Measurements from ENCODE around the gene GNG7. TPM values are rescaled to one million over a fixed set of nuclear protein-coding genes. Genes with fewer than 3 reads are reported as not detected.
"Not testable (repeated sequence)": the region's sequence is repeated elsewhere in the genome, so short reads cannot be mapped to it uniquely, and the experiment has no call there.

GNG7 gene
- total and polyA plus RNA-seq, 8 donors = 4.0 to 8.8 (median 6.0) TPM

DNA sequence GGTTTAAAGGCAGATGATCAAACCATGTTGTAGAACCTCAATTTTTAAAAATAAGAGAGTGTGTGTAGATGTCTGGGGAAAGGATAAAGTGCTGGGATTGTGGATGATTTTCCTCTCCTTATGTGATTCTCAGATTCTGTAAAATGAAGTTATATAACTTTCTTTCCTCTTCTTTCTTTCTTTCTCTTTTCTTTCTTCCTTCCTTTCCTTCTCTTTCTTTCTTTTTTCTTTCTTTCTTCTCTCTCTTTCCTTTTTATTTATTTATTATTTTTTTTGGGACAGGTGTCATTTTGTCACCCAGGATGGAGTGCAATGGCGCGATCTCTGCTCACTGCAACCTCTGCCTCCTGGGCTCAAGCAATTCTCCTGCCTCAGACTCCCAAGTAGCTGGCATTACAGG is 144.0 kb downstream of the GNG7 start:
- Histone ChIP-seq H3K36me3 (no peaks in the 10 kb centered on the region), H3K9me3 (no peaks in the 10 kb centered on the region), H3K4me1 (no peaks in the 10 kb centered on the region), H3K27ac (no peak overlapping the region), H3K4me3 (no peak overlapping the region), H3K27me3 (no peaks in the 10 kb centered on the region)
- ATAC-seq (no peak), FAIRE-seq (no peak), DNase-seq (no peak)
- intact Hi-C loops (cut with DNase I) = no loop called here
- 97 to 99% methylated on average over 2 of the region's 2 CpGs for WGBS, 2 donors
- TF ChIP-seq, protein P1, sequence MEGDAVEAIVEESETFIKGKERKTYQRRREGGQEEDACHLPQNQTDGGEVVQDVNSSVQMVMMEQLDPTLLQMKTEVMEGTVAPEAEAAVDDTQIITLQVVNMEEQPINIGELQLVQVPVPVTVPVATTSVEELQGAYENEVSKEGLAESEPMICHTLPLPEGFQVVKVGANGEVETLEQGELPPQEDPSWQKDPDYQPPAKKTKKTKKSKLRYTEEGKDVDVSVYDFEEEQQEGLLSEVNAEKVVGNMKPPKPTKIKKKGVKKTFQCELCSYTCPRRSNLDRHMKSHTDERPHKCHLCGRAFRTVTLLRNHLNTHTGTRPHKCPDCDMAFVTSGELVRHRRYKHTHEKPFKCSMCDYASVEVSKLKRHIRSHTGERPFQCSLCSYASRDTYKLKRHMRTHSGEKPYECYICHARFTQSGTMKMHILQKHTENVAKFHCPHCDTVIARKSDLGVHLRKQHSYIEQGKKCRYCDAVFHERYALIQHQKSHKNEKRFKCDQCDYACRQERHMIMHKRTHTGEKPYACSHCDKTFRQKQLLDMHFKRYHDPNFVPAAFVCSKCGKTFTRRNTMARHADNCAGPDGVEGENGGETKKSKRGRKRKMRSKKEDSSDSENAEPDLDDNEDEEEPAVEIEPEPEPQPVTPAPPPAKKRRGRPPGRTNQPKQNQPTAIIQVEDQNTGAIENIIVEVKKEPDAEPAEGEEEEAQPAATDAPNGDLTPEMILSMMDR (IDR thresholded peaks at IDR 0.05) = no peak

DNA sequence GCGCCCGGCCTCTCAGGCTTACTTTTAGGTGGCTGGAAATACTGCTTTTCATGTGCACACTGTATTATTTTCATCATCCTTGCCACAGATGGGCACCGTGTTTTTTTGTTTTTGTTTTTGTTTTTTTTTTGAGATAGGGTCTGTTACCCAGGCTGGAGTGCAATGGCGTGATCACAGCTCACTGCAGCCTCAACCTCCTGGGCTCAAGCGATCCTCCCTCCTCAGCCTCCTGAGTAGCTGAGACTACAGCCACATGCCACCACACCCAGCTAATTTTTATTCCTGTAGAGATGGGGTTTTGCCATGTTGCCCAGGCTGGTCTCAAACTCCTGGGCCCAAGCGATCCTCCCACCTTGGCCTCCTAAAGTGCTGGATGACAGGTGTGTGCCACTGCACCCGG is 144.4 kb downstream of the GNG7 start:
- H3K27me3 ChIP-seq; intact Hi-C loops (cut with DNase I); ATAC-seq; H3K9me3 ChIP-seq; H3K4me1 ChIP-seq; H3K27ac ChIP-seq; H3K36me3 ChIP-seq; FAIRE-seq; H3K4me3 ChIP-seq: not testable (repeated sequence)
- peak in 1 of 6 donors; percentile 1 for DNase-seq
- WGBS, 2 donors = 78 to 79% methylated on average over 7 of the region's 7 CpGs

DNA sequence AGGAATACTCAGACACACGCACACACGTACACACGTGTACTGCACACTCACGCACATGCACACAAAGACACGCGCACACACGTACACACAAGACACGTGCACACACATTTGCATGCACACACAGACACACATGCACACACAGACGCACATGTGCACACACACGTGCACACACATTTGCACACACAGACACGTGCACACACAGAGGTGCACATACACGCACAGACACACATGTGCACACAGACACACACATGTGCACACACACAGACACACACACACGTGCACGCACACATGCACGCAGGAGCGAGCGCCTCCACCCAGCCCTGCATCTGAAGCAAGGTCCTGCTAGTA is 145.4 kb downstream of the GNG7 start:
- no peak for FAIRE-seq
- H3K36me3 ChIP-seq = no peaks in the 10 kb centered on the region
- no peak overlapping the region for H3K27ac ChIP-seq
- intact Hi-C loops (cut with DNase I) = no loop called here
- no peaks in the 10 kb centered on the region for H3K4me1 ChIP-seq
- no peak overlapping the region for H3K4me3 ChIP-seq
- 87 to 94% methylated on average over 17 of the region's 17 CpGs for WGBS, 2 donors
- TF ChIP-seq, protein P1 (IDR thresholded peaks at IDR 0.05) = no peak
- ATAC-seq = no peak
- no peaks in the 10 kb centered on the region for H3K9me3 ChIP-seq
- peak in 1 of 6 donors; percentile 11 for DNase-seq
- H3K27me3 ChIP-seq = no peaks in the 10 kb centered on the region

DNA sequence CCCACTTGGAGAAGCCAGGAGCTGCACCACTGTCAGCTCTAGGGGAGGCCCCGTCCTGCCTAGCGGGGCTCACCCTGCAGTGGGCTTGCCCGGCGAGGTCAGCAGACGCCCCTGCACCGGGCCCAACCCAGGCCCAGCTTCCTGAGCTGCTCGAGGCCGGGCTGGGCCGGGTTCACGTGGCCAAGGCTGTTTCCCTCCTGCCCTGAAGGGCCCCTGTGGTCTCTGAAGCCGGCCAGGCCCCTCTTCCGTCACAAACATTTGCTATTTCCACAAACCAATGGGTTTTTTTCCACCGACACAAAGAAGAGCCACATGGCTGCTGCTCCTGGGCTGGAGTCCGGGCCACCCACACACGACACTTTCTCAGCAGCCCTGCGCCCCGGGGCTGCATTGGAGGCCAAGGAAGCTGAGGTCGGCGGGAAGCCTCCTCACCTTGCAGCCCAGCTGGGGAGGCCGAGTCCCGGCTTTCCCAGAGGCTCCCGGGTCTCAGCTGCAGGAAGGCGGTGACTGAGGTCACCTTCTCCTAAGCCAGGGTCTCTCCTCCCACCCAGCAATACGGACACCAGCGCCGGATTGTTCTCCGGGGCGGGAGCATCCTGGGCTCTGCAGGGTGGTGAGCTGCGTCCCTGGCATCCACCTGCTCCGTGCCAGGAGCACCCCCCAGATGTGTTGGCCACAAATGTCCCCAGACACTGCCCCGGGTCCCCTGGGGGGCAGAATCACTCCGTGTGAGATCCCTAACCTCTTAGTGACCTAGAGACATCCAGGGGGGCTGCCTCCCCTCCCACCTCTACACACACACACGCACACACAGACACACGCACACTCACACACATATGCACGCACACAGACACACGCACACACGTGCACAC is 146.0 kb downstream of the GNG7 start:
- Histone ChIP-seq H3K9me3 (no peaks in the 10 kb centered on the region), H3K27ac (no peak overlapping the region), H3K4me3 (no peak overlapping the region), H3K4me1 (no peaks in the 10 kb centered on the region), H3K27me3 (no peaks in the 10 kb centered on the region), H3K36me3 (no peaks in the 10 kb centered on the region)
- peak in 2 of 6 donors; percentile 43 to 44 for DNase-seq
- peak in 1 of 4 donors; percentile 33 for ATAC-seq
- FAIRE-seq = no peak
- 83 to 84% methylated on average over 36 to 37 of the region's 37 CpGs for WGBS, 2 donors
- TF ChIP-seq, protein P1 (IDR thresholded peaks at IDR 0.05) = no peak
- intact Hi-C loops (cut with DNase I) = no loop called here

DNA sequence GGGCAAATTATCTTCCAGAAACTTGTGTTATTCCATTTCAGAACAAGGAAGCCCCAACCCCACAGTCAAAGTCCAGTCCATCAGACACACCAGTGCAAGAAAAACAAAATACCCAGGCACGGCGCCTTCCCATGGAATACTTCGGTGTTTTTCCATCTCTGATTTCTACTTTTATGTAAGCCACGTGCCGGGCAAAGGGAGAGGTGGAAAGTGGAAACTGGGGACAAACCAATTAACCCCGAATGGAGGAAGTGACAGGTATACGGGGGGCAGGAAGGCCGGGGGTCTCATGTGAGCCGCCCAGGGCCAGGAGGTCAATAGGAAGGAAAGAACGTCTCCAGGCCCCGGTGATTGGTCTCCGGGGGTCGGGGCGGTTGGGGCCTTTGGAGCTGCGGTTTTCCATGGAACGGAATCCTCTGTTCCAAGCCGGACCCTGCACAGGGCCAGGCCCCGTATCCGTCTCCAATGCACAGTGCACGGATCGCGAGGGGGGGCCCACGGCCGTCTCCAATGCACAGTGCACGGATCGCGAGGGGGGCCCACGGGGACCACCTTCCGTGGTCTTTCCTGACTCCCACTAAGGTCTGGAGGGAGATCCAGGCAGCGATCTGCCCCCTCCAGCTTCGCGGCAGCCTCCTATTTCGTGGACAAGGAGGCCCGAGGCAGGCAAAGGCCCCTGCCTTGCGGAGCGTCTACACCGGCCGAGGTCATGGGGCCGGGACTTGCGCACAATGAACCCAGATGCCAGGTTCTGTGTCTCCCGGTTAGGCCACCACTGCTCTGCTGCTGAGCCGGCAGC is 146.9 kb downstream of the GNG7 start:
- Histone ChIP-seq H3K27me3 (no peaks in the 10 kb centered on the region), H3K27ac (no peak overlapping the region), H3K4me1 (no peaks in the 10 kb centered on the region), H3K36me3 (no peaks in the 10 kb centered on the region), H3K9me3 (no peaks in the 10 kb centered on the region), H3K4me3 (no peak overlapping the region)
- TF ChIP-seq, protein P1 (IDR thresholded peaks at IDR 0.05) = no peak
- WGBS, 2 donors = 84 to 89% methylated on average over 38 to 42 of the region's 42 CpGs
- DNase-seq (peak in 2 of 6 donors; percentile 50 to 65), ATAC-seq (peak in 1 of 4 donors; percentile 9), FAIRE-seq (no peak)
- intact Hi-C loops (cut with DNase I) = no loop called here

Data from pancreas (tissue), 10 donors.